ENCODE data around the gene MAPK8. TPM values are rescaled to one million over a fixed set of nuclear protein-coding genes. Genes with fewer than 3 reads are reported as not detected.

MAPK8 gene
- total RNA-seq, 1 experiment from 2014 or later, result 52.9 TPM

- Mint-ChIP-seq H3K27ac (no peak overlapping the region), H3K36me3 (no peaks in the 10 kb centered on the region), H3K4me3 (no peak overlapping the region), H3K4me1 (peaks cover 16% of the 10 kb centered on the region), H3K27me3 (ENCODE audit: low read depth) (no peaks in the 10 kb centered on the region; the same call in 1 of the 2 replicates), H3K9me3 (no peaks in the 10 kb centered on the region)
- ATAC-seq (no peak), DNase-seq (ENCODE audit: low spot score) (no peak)
- TF ChIP-seq FOXK1 (CRISPR knock-in tag; IDR thresholded peaks at IDR 0.05), result no peak
- TF ChIP-seq E2F5 (CRISPR knock-in tag; IDR thresholded peaks at IDR 0.05), result no peak
- TF ChIP-seq TCF7 (CRISPR knock-in tag; IDR thresholded peaks at IDR 0.05; ENCODE audit: low read depth), result no peak
- TF ChIP-seq, protein P1, sequence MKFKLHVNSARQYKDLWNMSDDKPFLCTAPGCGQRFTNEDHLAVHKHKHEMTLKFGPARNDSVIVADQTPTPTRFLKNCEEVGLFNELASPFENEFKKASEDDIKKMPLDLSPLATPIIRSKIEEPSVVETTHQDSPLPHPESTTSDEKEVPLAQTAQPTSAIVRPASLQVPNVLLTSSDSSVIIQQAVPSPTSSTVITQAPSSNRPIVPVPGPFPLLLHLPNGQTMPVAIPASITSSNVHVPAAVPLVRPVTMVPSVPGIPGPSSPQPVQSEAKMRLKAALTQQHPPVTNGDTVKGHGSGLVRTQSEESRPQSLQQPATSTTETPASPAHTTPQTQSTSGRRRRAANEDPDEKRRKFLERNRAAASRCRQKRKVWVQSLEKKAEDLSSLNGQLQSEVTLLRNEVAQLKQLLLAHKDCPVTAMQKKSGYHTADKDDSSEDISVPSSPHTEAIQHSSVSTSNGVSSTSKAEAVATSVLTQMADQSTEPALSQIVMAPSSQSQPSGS (CRISPR knock-in tag; IDR thresholded peaks at IDR 0.05; ENCODE audit: borderline replicate concordance, low read depth), result no peak
- no peak for TF ChIP-seq ZNF317 (CRISPR knock-in tag; IDR thresholded peaks at IDR 0.05; ENCODE audit: borderline replicate concordance, low read depth)
- TF ChIP-seq ZSCAN18 (CRISPR knock-in tag; IDR thresholded peaks at IDR 0.05), result no peak
- TF ChIP-seq GABPB1 (CRISPR knock-in tag; IDR thresholded peaks at IDR 0.05), result no peak
- TF ChIP-seq IRF1 (CRISPR knock-in tag; IDR thresholded peaks at IDR 0.05), result no peak
- TF ChIP-seq, protein P2, sequence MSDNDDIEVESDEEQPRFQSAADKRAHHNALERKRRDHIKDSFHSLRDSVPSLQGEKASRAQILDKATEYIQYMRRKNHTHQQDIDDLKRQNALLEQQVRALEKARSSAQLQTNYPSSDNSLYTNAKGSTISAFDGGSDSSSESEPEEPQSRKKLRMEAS (CRISPR knock-in tag; IDR thresholded peaks at IDR 0.05), result no peak
- no peak for TF ChIP-seq AR (CRISPR knock-in tag; IDR thresholded peaks at IDR 0.05)
- TF ChIP-seq ZNF532 (CRISPR knock-in tag; IDR thresholded peaks at IDR 0.05; ENCODE audit: borderline replicate concordance), result no peak
- no peak for TF ChIP-seq SOX15 (CRISPR knock-in tag; IDR thresholded peaks at IDR 0.05)
- ChIA-PET CTCF (interaction anchor here (2.2 kb wide), 1 partner anchor 9 kb away, joined by 18 read pairs; no protein-coding TSS in a partner anchor), POLR2A (no interaction called here)
Observed at GRCh38 chr10:48291190-48291589, 15.3 kb upstream of the MAPK8 start.

DNA sequence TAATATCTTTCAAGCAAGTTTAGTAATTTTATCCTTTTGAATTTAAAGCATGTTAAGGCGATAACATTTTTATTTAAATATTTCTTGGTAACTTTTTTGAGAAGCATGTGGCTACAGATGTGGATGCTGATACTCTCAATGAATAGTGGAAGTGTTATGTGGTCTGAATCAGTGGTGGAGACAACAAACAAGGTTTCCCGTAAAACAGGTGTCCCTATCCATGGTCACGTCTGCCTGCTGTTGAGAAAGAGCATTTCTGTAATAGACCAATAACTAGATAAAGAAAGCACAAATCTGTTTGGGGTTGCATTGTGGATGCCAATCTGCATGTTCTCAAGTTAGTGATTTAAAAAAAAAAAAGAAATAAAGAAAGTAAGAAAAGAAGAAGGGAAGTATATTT, 13.9 kb upstream of the MAPK8 start:
- Mint-ChIP-seq H3K27me3 (ENCODE audit: low read depth) (no peaks in the 10 kb centered on the region; the same call in 1 of the 2 replicates), H3K9me3 (no peaks in the 10 kb centered on the region), H3K27ac (no peak overlapping the region), H3K4me1 (peaks cover 20% of the 10 kb centered on the region), H3K4me3 (no peak overlapping the region), H3K36me3 (no peaks in the 10 kb centered on the region)
- ChIA-PET POLR2A (no interaction called here), CTCF (no interaction called here)
- ATAC-seq (no peak), DNase-seq (ENCODE audit: low spot score) (no peak)
- TF ChIP-seq ZNF138 (CRISPR knock-in tag; conservative IDR thresholded peaks at IDR 0.05) (no peak), FOXP4 (CRISPR knock-in tag; IDR thresholded peaks at IDR 0.05) (no peak), GABPB1 (CRISPR knock-in tag; IDR thresholded peaks at IDR 0.05) (no peak), ZNF281 (CRISPR knock-in tag; IDR thresholded peaks at IDR 0.05) (no peak), E2F5 (CRISPR knock-in tag; IDR thresholded peaks at IDR 0.05) (no peak), NFYB (CRISPR knock-in tag; conservative IDR thresholded peaks at IDR 0.05; ENCODE audit: low read depth) (no peak)
